Muscle of leg (tissue), 11 donors: ENCODE results near the gene EVI5L. TPM values are rescaled to one million over a fixed set of nuclear protein-coding genes. Genes with fewer than 3 reads are reported as not detected.

Source experiments
- DNase-seq: peaks from one replicate; pipeline ENCODE4 v3.0.0; 2013
- H3K27ac ChIP-seq: one replicate; pipeline ENCODE4 v1.5.1; 2013; ENCODE audit warnings: mild to moderate bottlenecking, low read length, control low read depth
- H3K27me3 ChIP-seq: one replicate; pipeline ENCODE4 v1.6.1; 2013; ENCODE audit warnings: low read length; ENCODE audit not compliant: control insufficient read depth, insufficient read depth
- H3K36me3 ChIP-seq: one replicate; pipeline ENCODE4 v1.6.1; 2013; ENCODE audit warnings: low read length; ENCODE audit not compliant: control insufficient read depth, insufficient read depth
- H3K4me1 ChIP-seq: one replicate; pipeline ENCODE4 v1.6.1; 2013; ENCODE audit warnings: low read length; ENCODE audit not compliant: control insufficient read depth, insufficient read depth
- H3K4me3 ChIP-seq: one replicate; pipeline ENCODE4 v1.5.1; 2013; ENCODE audit warnings: low read length, control low read depth
- H3K9me3 ChIP-seq: replicated peaks from 2 replicates; pipeline ENCODE4 v1.6.1; 2013; ENCODE audit warnings: low read depth, low read length; ENCODE audit not compliant: control insufficient read depth
- WGBS: methylation state at CpG from one replicate; pipeline ENCODE4 v1.1.5; 2013; ENCODE audit warnings: missing lambda C conversion rate; ENCODE audit not compliant: insufficient coverage; 5-methylcytosine and 5-hydroxymethylcytosine counted together
- polyA plus RNA-seq, 8 donors: library from polyadenylated mRNA; unstranded; fragments of 120-200 nt; gene quantifications; one replicate each; pipeline versions ENCODE4 v1.2.1 to v1.2.3, GENCODE V29; 2013; ENCODE audit warnings: inconsistent platforms in 1 of 8, low replicate concordance in 1 of 8; ENCODE audit not compliant: insufficient read length in 8 of 8, insufficient read depth in 1 of 8
- total RNA-seq: library from RNA; stranded (reverse); fragments of 120-200 nt; gene quantifications from one replicate; pipeline ENCODE4 v1.2.4, GENCODE V29; 2013

The EVI5L gene
- total and polyA plus RNA-seq, 9 donors = 8.7 to 20.0 (median 15.3) TPM

DNA sequence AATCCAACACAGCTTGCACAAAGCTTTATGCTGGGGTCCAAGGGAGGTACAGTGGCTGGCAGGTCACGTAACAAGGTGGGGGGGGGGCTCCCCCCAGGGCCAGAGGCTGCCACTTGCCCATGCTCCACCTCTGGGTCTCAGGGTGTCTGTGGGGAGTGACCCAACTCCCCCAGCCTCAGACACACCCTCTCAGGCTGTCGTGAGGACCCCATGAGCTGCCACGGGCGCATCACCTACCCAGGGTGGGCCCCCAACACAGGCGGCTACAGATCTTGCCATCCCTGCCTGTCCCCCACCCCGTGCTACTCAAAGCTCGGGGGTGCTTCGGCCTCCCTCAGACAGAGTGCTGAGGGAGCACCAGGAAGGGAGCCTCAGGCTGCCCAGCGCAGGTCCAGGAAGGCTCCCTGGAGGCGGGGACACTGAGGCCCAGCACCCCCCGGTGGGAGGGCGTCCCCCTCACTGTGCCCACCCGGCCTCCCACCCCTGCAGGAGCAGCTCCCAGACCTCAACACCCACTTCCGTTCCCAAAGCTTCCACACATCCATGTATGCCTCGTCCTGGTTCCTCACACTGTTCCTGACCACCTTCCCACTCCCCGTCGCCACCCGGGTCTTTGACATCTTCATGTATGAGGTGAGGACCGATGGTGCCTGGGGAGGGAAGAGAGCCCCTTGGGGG is 21.1 kb downstream of the EVI5L start:
- Histone ChIP-seq H3K36me3 (no peaks in the 10 kb centered on the region), H3K27me3 (no peaks in the 10 kb centered on the region), H3K4me3 (no peak overlapping the region), H3K27ac (no peak overlapping the region), H3K9me3 (no peaks in the 10 kb centered on the region), H3K4me1 (peaks cover 19% of the 10 kb centered on the region)
- no peak for DNase-seq
- WGBS = 86% methylated on average over 10 of the region's 19 CpGs

DNA sequence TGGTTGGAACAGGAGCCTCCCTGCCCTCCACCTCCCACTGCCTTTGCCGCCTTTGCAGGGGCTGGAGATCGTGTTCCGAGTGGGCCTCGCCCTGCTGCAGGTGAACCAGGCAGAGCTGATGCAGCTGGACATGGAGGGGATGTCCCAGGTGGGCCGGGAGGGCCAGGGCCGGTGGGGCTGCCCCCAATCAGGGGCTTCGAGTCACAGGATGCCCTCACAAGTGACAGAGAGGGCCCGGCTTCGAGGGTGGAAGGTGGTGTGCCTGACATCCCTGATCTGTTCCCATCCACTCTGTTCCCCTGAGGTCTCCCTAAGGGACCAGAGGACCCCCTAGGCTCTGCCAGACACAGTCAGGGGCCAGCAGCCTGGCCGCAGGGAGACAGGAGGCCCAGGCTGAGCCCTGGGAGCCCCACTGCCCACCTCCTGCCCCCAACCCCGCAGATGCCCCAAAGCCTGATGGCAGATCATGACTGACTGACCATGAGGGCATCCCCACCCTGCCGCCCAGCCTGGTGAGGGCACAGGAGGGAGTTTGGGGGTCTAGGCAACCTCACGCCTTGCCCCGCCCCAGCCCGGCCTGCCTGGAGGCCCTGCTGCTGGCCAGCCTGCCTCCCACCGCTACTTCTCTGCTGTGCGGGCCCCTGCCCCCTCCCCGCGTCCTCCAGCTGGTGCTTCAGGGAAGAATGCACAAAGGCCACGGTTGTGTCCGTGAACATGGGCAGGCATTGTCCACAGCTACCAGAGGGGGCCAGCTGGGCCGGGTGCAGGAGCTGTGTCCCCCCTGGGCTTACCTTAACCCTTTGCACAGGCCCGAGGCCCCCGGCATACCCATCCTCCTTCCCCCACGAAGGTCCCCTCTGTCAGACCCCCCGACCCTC is 21.8 kb downstream of the EVI5L start:
- no peaks in the 10 kb centered on the region for H3K27me3 ChIP-seq
- no peak overlapping the region for H3K27ac ChIP-seq
- H3K4me1 ChIP-seq = peaks cover 19% of the 10 kb centered on the region
- WGBS = 72% methylated on average over 18 of the region's 26 CpGs
- H3K36me3 ChIP-seq = no peaks in the 10 kb centered on the region
- no peak for DNase-seq
- H3K9me3 ChIP-seq = no peaks in the 10 kb centered on the region
- no peak overlapping the region for H3K4me3 ChIP-seq

DNA sequence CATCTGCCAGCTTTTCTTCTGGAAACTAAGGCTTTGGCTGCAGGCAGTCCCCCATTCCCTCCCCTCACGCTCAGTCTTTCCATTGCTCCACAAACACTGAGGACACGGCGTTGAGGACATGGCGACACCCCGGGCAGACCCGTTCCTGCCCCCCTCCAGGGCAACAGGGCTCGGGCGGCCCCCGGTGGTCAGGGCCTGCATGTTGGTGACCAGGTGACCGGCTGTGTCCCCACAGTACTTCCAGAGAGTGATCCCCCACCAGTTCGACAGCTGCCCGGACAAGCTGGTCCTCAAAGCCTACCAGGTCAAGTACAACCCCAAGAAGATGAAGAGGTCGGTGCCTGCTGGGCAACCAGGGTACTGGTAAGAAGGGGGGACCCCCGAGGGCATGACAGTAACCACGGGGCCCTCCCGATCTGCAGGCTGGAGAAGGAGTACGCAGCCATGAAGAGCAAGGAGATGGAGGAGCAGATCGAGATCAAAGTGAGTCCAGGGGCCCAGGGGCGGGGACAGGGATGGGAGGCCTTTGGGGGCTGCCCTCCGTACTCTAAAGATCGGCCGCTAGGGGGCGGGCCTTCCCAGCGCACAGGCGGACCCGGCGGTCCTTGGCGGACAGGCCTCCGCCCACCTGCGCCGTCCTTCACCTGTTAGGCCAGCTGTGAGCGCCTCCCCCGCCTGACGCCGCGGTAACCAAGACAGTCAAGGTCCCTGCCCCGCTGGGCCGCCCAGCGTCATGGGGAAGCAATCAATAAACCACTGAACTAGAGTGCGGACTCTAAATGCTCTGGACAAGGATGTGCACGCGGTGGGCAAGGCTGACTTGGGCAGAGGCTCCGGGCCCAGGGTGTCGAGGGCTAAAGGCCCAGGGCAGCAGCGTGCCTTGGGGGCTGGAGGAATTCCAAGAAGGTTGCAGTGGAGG is 23.1 kb downstream of the EVI5L start:
- no peaks in the 10 kb centered on the region for H3K36me3 ChIP-seq

DNA sequence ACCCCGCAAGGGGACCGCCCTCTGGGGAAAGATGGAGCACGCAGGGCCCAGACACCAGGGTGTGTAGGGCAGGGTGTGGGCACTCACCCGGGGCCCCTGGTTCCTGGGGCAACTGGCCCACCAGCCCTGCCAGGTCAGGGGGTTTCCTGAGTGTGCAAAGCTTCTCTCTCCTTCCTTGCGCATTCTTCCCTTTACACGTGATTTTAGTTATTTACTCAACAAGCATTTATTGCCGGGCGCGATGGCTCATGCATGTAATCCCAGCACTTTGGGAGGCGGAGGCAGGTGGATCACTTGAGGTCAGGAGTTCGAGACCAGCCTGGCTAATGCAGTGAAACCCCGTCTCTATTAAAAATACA is 23.7 kb downstream of the EVI5L start:
- no peak for DNase-seq
- Histone ChIP-seq H3K4me1 (peaks cover 19% of the 10 kb centered on the region), H3K36me3 (no peaks in the 10 kb centered on the region), H3K4me3 (no peak overlapping the region), H3K27ac (no peak overlapping the region), H3K27me3 (no peaks in the 10 kb centered on the region), H3K9me3 (no peaks in the 10 kb centered on the region)
- 89% methylated on average over 8 of the region's 12 CpGs for WGBS

More for the DNA sequence above, 23.1 kb downstream of the EVI5L start:
- H3K27ac ChIP-seq = no peak overlapping the region
- no peaks in the 10 kb centered on the region for H3K27me3 ChIP-seq
- no peak overlapping the region for H3K4me3 ChIP-seq
- H3K9me3 ChIP-seq = no peaks in the 10 kb centered on the region
- peaks cover 19% of the 10 kb centered on the region for H3K4me1 ChIP-seq
- peak; percentile 75 for DNase-seq
- WGBS = 12% methylated on average over 31 of the region's 45 CpGs

DNA sequence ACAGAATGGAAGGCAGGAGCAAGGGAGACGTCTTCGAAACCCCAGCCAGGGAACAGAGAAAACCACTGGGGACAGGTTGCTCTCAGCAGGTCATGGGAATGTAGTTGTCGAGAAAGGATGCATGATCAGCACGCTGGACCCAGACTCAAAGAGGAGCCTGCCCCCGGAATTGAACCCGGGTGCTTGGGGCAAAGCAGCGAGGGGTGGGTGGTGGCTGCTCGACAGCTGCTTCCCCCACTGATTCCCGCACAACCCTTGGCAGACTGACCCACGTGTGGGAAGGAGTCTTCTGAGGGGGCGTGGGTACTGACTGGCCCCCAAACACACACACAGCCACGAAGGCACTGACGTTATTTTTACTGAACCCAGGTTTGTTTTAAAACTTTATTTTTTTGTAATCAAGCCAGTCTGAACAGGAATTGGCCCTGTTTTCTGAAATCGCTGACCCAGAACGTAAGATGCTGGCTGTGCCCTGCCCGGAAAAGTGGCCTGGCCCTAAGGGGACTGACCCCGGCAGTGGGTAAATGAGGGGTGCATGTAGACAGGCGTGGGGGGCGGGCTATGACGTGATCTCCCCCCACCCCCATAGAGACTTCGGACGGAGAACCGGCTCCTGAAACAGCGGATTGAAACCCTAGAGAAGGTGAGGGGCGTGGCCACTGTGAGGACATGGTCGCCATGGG is 25.5 kb downstream of the EVI5L start:
- H3K9me3 ChIP-seq = no peaks in the 10 kb centered on the region
- H3K4me3 ChIP-seq = no peak overlapping the region
- H3K27me3 ChIP-seq = peaks cover under 1% of the 10 kb centered on the region
- no peak overlapping the region for H3K27ac ChIP-seq
- WGBS = 79% methylated on average over 11 of the region's 26 CpGs
- peaks cover 2% of the 10 kb centered on the region for H3K36me3 ChIP-seq
- peaks cover 13% of the 10 kb centered on the region for H3K4me1 ChIP-seq
- DNase-seq = no peak

DNA sequence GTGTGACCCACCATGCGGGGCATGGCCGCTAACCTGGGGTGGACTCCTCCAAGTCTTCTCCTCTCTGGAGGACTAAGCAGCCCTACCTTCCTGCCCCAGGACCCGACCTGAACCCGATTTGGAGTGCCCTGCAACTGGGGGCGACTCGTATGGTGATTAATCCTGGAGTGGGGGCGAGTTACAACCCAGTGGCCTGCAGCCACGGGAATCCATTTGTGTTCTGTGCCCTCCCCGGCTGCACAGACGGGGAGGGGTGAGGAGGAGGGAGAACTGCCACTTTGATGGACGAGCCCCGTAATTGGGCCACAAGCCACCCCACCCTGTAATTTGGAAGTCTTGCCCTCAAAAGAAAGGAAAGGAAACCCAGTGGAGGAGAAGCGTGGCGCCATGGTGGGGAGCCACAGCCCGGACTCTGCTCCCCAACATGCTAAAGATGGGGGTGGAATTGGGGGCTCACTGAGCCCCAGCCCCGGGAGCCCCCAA is 26.1 kb downstream of the EVI5L start:
- 100% methylated on average over 1 of the region's 16 CpGs for WGBS
- Histone ChIP-seq H3K4me3 (no peak overlapping the region), H3K4me1 (peaks cover 16% of the 10 kb centered on the region), H3K9me3 (no peaks in the 10 kb centered on the region), H3K27me3 (peaks cover 6% of the 10 kb centered on the region), H3K36me3 (peaks cover 2% of the 10 kb centered on the region), H3K27ac (no peak overlapping the region)
- no peak for DNase-seq

DNA sequence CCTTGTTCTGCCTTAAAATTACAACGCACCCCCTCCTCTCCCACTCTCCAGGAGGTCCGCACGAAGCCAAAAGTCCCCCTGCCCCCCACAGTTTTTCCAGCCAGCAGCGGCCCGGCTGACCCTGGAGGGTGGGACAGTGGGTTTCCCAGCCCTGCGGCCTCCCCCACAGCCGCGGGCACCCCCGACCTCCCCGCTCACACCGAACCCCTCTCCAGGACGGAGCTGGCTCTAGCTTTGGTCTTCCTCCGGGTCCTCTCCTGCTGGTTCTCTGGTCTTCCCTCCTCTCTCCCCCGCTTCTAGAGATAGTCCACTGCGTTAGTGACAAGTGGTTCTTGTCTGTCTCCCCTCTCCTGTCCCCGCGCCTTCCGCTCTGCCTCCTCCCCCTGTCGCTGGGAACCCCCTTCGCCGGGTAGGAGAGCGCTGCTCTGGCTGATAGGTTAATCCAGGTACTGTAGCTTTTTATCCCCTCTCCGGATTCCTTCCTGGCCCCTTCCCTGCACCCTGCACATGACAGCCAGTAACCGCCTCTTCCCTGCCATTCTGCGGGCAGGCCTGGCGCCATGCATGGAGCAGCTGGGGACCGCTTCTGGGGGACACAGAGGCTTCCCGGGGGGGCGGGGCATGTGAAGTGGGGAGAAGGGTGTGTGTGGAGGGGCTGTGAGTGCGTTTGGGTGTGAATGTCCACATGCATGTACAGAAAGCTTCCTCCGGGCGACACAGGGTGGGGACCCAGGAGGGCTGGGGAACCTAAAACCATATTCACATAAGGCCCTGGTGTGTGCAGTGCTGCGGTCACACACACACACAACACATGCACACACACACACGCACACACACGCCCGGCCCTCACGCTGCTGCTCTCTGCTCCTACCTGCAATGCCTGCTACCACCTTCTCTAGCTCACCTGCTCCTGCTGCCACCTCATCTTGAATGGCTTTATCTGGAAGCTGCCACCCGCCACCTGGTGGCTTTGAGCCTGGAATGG is 27.0 kb downstream of the EVI5L start:
- Histone ChIP-seq H3K9me3 (no peaks in the 10 kb centered on the region), H3K27me3 (peaks cover 15% of the 10 kb centered on the region), H3K36me3 (peaks cover 2% of the 10 kb centered on the region), H3K4me1 (peaks cover 24% of the 10 kb centered on the region), H3K4me3 (no peak overlapping the region), H3K27ac (no peak overlapping the region)
- 67% methylated on average over 31 of the region's 38 CpGs for WGBS
- DNase-seq = no peak

DNA sequence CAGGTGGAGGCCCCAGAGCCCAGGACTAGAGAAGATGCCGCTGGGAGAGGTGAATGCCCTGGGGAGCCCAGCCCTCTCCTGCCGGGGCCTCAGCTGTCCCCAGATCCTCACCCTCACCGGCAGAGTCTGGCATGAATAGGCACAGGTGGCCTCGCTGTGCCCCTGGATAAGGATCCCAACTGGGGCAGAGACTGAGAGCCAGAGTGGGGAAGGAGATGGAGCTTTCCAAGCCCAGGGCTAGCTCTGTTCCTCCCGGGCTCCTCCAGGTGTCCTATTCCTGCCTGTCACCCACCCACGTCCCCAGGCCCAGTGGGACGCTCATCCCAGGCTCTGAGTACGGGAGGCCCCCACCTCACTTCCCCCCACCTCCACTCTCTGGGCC is 27.7 kb downstream of the EVI5L start:
- WGBS = 39% methylated on average over 7 of the region's 8 CpGs
- DNase-seq = no peak
- H3K27me3 ChIP-seq = peaks cover 18% of the 10 kb centered on the region

More for the DNA sequence above, 27.7 kb downstream of the EVI5L start:
- no peaks in the 10 kb centered on the region for H3K9me3 ChIP-seq
- no peak overlapping the region for H3K4me3 ChIP-seq
- no peak overlapping the region for H3K27ac ChIP-seq
- peaks cover 28% of the 10 kb centered on the region for H3K4me1 ChIP-seq
- peaks cover 2% of the 10 kb centered on the region for H3K36me3 ChIP-seq
